Measurements from ENCODE around the gene ZFYVE19. TPM values are rescaled to one million over a fixed set of nuclear protein-coding genes. Genes with fewer than 3 reads are reported as not detected.
A peak's percentile ranks its signal among the peaks of the same experiment; 100 is the strongest.

The ZFYVE19 gene
- total and polyA plus RNA-seq, 8 donors, result 7.4 to 27.3 (median 9.3) TPM

DNA sequence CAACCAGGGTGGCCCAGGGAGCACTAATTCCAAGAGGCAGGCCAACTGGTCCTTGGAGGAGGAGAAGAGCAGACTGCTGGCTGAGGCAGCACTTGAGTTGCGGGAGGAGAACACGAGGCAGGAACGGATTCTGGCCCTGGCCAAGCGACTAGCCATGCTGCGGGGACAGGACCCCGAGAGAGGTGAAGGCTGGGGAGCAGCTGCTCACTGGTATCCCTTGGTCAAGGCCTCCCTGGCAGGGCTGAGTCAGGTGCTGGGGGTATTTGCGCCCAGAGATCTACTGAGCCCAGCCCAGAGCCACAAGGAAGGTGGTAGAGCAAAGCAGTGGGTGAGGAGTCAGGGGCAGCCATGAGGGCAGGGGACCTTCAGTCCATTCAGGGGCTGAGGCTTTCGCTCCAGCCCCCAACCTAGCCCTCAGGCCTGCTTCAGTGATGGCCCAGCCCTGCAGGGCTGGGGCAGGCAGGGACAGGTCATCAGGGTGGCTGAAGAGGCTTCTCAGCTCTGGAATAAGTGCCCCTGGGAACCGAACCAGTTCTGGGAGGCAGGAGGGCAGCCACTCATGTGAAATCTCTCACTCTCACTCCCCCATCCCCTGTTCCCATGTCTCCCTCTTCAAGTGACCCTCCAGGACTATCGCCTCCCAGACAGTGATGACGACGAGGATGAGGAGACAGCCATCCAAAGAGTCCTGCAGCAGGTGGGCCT is 6.0 kb downstream of the ZFYVE19 start:
- FAIRE-seq (no peak), ATAC-seq (no peak), DNase-seq (peak in 1 of 6 donors; percentile 63)
- Histone ChIP-seq H3K27ac (no peak overlapping the region), H3K9me3 (no peaks in the 10 kb centered on the region), H3K36me3 (peaks cover 0 to 8% (median 4%) of the 10 kb centered on the region in 3 donors), H3K27me3 (no peaks in the 10 kb centered on the region), H3K4me3 (no peak overlapping the region), H3K4me1 (peaks cover 0 to 7% (median 5%) of the 10 kb centered on the region in 3 donors)
- TF ChIP-seq, protein P1, sequence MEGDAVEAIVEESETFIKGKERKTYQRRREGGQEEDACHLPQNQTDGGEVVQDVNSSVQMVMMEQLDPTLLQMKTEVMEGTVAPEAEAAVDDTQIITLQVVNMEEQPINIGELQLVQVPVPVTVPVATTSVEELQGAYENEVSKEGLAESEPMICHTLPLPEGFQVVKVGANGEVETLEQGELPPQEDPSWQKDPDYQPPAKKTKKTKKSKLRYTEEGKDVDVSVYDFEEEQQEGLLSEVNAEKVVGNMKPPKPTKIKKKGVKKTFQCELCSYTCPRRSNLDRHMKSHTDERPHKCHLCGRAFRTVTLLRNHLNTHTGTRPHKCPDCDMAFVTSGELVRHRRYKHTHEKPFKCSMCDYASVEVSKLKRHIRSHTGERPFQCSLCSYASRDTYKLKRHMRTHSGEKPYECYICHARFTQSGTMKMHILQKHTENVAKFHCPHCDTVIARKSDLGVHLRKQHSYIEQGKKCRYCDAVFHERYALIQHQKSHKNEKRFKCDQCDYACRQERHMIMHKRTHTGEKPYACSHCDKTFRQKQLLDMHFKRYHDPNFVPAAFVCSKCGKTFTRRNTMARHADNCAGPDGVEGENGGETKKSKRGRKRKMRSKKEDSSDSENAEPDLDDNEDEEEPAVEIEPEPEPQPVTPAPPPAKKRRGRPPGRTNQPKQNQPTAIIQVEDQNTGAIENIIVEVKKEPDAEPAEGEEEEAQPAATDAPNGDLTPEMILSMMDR (IDR thresholded peaks at IDR 0.05), result no peak
- intact Hi-C loops (cut with DNase I), result no loop called here
- 92 to 97% methylated on average over 12 of the region's 12 CpGs for WGBS, 2 donors

DNA sequence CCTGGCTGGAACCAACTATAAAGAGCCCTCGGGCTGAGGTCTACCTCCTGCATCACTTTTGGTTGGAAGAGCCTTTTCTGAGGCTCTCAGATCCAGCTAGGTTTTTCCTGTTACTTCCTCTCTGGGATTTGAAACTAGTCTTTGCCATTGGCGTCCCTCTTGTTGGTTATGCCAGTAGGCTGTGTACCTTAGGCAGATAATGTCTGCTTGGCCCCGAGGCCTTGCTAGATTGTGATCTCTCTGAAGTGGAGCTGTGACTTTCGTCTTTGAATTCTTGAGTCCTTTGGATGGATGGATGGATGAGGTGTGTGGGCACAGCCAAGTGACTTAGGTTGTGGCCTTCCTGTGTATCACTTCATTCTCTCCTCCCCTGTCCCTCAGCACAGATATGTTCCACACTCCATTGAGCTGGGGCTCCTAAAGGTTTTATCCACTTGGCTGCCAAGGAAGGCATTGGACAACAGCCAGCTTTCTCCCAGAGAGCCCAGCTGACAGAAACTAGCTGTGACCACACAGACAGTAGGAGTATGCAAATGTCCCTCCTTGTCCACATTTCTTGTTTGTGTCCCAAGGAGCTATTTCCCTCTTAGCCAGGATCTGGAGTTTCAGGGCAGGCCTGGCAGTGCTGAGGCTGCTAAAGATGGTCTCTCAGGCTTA is 8.3 kb downstream of the ZFYVE19 start:
- peak in 1 of 6 donors; percentile 21 for DNase-seq
- no peak for FAIRE-seq
- no peaks in the 10 kb centered on the region for H3K27me3 ChIP-seq
- H3K36me3 ChIP-seq, result peaks cover 0 to 8% (median 4%) of the 10 kb centered on the region in 3 donors
- intact Hi-C loops (cut with DNase I), result no loop called here
- no peaks in the 10 kb centered on the region for H3K4me1 ChIP-seq
- H3K9me3 ChIP-seq, result no peaks in the 10 kb centered on the region
- H3K27ac ChIP-seq, result no peak overlapping the region
- WGBS, 2 donors, result 45 to 46% methylated on average over 4 of the region's 4 CpGs
- TF ChIP-seq, protein P1 (IDR thresholded peaks at IDR 0.05), result no peak
- H3K4me3 ChIP-seq, result no peak overlapping the region
- ATAC-seq, result peak in 2 of 4 donors; percentile 45 to 57

DNA sequence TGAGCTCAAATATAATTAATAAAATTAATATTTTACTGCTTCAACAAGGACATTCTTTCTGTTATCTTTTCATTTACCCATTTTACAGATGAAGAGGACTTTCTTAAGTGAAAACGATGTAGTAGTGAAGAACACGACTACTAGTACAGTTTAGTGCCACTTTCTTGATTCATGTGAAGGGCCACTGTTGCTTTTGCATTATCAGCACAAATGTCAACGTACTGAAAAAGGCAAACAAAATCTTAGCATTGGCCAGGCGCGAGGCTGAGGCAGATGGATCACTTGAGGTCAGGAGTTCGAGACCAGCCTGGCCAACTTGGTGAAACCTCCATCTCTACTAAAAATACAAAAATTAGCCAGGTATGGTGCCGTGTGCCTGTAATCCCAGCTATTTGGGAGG is 12.2 kb downstream of the ZFYVE19 start:
- no peaks in the 10 kb centered on the region for H3K9me3 ChIP-seq
- FAIRE-seq (no peak), ATAC-seq (no peak), DNase-seq (no peak)
- H3K27me3 ChIP-seq, result no peaks in the 10 kb centered on the region
- WGBS, 2 donors, result 49 to 53% methylated on average over 7 of the region's 7 CpGs
- no peak overlapping the region for H3K4me3 ChIP-seq
- intact Hi-C loops (cut with DNase I), result no loop called here
- TF ChIP-seq, protein P1 (IDR thresholded peaks at IDR 0.05), result no peak
- peaks cover 0 to 1% (median 0%) of the 10 kb centered on the region in 3 donors for H3K36me3 ChIP-seq
- H3K27ac ChIP-seq, result no peak overlapping the region
- H3K4me1 ChIP-seq, result no peaks in the 10 kb centered on the region

DNA sequence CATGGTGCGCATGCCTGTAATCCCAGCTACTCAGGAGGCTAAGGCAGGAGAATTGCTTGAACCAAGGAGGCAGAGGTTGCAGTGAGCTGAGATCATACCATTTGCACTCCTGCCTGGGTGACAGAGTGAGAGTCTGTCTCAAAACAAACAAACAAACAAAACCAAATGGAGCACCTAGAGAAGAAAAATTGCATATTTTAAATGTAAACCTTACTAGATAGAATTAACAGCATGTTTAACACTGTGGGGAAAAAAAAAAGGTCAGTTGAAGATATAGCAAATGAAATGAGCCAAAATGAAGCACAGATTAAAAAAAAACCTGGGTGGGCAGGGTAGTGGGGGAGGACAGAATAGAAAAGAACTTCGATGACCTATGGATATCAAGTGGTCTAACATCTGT is 14.3 kb downstream of the ZFYVE19 start:
- Histone ChIP-seq H3K27ac (no peak overlapping the region), H3K36me3 (no peaks in the 10 kb centered on the region), H3K27me3 (no peaks in the 10 kb centered on the region), H3K9me3 (no peaks in the 10 kb centered on the region), H3K4me3 (no peak overlapping the region), H3K4me1 (peaks cover 0 to 4% (median 0%) of the 10 kb centered on the region in 3 donors)
- ATAC-seq (no peak), DNase-seq (no peak), FAIRE-seq (no peak)
- TF ChIP-seq, protein P1 (IDR thresholded peaks at IDR 0.05), result no peak
- WGBS, 2 donors, result 94 to 96% methylated on average over 2 of the region's 2 CpGs
- intact Hi-C loops (cut with DNase I), result no loop called here
